ENCODE data around the gene ATG10. TPM values are rescaled to one million over a fixed set of nuclear protein-coding genes. Genes with fewer than 3 reads are reported as not detected.

Gene ATG10
- total RNA-seq, 1 donor: 6.5 TPM

DNA sequence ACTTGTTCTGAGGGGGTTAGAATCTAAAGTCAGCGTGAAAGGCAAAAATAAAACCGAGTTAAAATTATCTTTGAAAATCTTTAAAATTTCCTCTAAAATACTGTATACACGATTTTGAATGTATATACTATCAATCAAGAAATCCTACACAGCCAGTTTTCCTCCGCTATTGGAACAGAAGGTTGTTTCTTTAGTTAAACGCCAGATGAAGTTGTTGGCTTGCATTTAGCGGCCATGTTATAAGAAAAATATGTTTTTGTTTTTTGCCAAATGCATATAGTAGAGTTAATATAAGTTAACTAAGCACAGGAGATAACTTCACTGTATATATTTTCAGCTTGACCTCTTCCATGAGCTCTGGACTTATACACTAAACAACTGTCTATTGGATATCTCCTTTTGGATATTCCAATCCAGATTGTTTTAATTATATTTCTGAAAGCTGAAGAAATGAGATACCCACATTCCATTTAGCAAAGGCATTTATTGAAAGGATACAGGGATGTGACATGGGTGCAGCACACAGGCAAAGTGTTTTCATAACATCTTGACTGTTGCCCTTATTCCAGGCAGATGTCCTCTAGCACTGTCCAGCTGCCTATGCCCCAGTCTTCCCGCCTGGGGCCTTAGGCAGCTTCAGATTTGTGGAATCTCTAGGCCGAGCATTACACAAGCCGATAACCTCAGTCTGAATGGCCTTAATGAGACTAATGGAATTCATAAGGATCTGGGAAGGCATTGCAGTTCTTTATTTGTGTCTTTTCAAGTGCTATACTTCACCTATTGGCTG lies 10.0 kb upstream of the ATG10 start:
- Histone ChIP-seq H3K4me3 (ENCODE audit: insufficient read depth, low read length) (no peak overlapping the region), H2AFZ (ENCODE audit: low read length) (no peak overlapping the region)
- DNase-seq (ENCODE audit: insufficient read length, low spot score, missing footprints): no peak

DNA sequence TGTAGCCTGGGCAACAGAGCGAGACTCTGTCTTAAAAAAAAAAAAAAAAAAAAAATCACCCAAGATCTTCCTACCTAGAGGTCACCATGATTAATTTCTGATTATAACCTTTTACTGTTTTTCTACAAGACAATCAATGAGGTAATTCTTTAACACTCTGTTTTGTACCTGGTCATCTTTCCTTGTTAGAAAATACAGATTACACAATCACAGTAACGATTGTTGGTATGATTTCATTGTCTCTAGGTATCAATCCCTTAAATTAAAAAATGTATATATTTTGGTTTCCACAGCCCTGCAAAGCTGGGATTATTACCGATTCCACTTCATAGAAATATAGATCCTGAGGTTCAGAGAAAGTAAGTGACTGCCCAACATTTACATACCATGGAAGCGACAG lies 8.3 kb upstream of the ATG10 start:
- Histone ChIP-seq H4K20me1 (ENCODE audit: insufficient read depth, low read length) (no peaks in the 10 kb centered on the region), H3K4me2 (ENCODE audit: insufficient read depth, low read length) (no peak overlapping the region), H3K27me3 (ENCODE audit: insufficient read depth, low read length) (no peaks in the 10 kb centered on the region), H3K36me3 (ENCODE audit: insufficient read depth, low read length) (no peaks in the 10 kb centered on the region), H3K27ac (ENCODE audit: low read depth, low read length) (no peak overlapping the region), H3K9me3 (ENCODE audit: low read depth, low read length) (no peaks in the 10 kb centered on the region), H2AFZ (ENCODE audit: low read length) (no peak overlapping the region), H3K4me1 (ENCODE audit: insufficient read depth, low read length) (no peaks in the 10 kb centered on the region), H3K79me2 (ENCODE audit: insufficient read depth, low read length) (no peaks in the 10 kb centered on the region), H3K4me3 (ENCODE audit: insufficient read depth, low read length) (no peak overlapping the region)
- no peak for TF ChIP-seq CTCF (IDR thresholded peaks at IDR 0.05; ENCODE audit: extremely low read depth, low read depth, low read length)
- DNase-seq (ENCODE audit: insufficient read length, low spot score, missing footprints): no peak

More for the DNA sequence above, 10.0 kb upstream of the ATG10 start:
- Histone ChIP-seq H3K79me2 (ENCODE audit: insufficient read depth, low read length) (no peaks in the 10 kb centered on the region), H3K4me1 (ENCODE audit: insufficient read depth, low read length) (no peaks in the 10 kb centered on the region), H4K20me1 (ENCODE audit: insufficient read depth, low read length) (no peaks in the 10 kb centered on the region), H3K27me3 (ENCODE audit: insufficient read depth, low read length) (no peaks in the 10 kb centered on the region), H3K36me3 (ENCODE audit: insufficient read depth, low read length) (no peaks in the 10 kb centered on the region), H3K27ac (ENCODE audit: low read depth, low read length) (no peak overlapping the region), H3K9me3 (ENCODE audit: low read depth, low read length) (no peaks in the 10 kb centered on the region), H3K4me2 (ENCODE audit: insufficient read depth, low read length) (no peak overlapping the region)
- TF ChIP-seq CTCF (IDR thresholded peaks at IDR 0.05; ENCODE audit: extremely low read depth, low read depth, low read length): no peak

DNA sequence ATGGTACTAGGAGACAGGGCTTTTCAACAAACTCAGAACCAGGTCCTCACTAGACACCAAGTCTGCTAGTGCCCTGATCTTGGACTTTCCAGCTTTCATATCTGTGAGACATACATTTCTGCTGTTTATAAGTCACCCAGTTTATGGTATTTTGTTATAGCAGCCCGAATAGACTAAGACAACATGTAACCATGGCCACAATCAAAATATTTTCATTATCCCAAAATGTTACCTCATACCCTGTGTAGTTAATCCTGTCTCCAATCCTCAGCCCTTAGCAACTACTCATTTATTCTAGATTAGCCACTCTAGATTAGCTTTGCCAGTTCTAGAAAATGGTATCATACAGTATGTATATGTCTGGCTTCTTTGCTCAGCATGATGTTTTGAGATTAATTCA lies 6.3 kb upstream of the ATG10 start:
- Histone ChIP-seq H3K36me3 (ENCODE audit: insufficient read depth, low read length) (no peaks in the 10 kb centered on the region), H4K20me1 (ENCODE audit: insufficient read depth, low read length) (no peaks in the 10 kb centered on the region), H3K79me2 (ENCODE audit: insufficient read depth, low read length) (no peaks in the 10 kb centered on the region), H3K4me1 (ENCODE audit: insufficient read depth, low read length) (no peaks in the 10 kb centered on the region), H3K27me3 (ENCODE audit: insufficient read depth, low read length) (no peaks in the 10 kb centered on the region), H3K4me2 (ENCODE audit: insufficient read depth, low read length) (no peak overlapping the region), H3K9me3 (ENCODE audit: low read depth, low read length) (no peaks in the 10 kb centered on the region), H3K4me3 (ENCODE audit: insufficient read depth, low read length) (no peak overlapping the region), H2AFZ (ENCODE audit: low read length) (no peak overlapping the region), H3K27ac (ENCODE audit: low read depth, low read length) (no peak overlapping the region)
- no peak for TF ChIP-seq CTCF (IDR thresholded peaks at IDR 0.05; ENCODE audit: extremely low read depth, low read depth, low read length)
- DNase-seq (ENCODE audit: insufficient read length, low spot score, missing footprints): no peak

GRCh38 chr5:81969226-81969625 lies 2.6 kb upstream of the ATG10 start:
- no peaks in the 10 kb centered on the region for H4K20me1 ChIP-seq (ENCODE audit: insufficient read depth, low read length)
- peaks cover 5% of the 10 kb centered on the region for H3K4me1 ChIP-seq (ENCODE audit: insufficient read depth, low read length)
- H3K4me2 ChIP-seq (ENCODE audit: insufficient read depth, low read length): no peak overlapping the region
- no peak for DNase-seq (ENCODE audit: insufficient read length, low spot score, missing footprints)
- no peaks in the 10 kb centered on the region for H3K79me2 ChIP-seq (ENCODE audit: insufficient read depth, low read length)
- H3K27ac ChIP-seq (ENCODE audit: low read depth, low read length): no peak overlapping the region
- TF ChIP-seq CTCF (IDR thresholded peaks at IDR 0.05; ENCODE audit: extremely low read depth, low read depth, low read length): no peak
- H3K4me3 ChIP-seq (ENCODE audit: insufficient read depth, low read length): no peak overlapping the region
- no peaks in the 10 kb centered on the region for H3K36me3 ChIP-seq (ENCODE audit: insufficient read depth, low read length)
- H2AFZ ChIP-seq (ENCODE audit: low read length): no peak overlapping the region
- H3K9me3 ChIP-seq (ENCODE audit: low read depth, low read length): no peaks in the 10 kb centered on the region
- no peaks in the 10 kb centered on the region for H3K27me3 ChIP-seq (ENCODE audit: insufficient read depth, low read length)
